Activated CD4-positive, alpha-beta T cell treated with anti-CD3 and anti-CD28 coated beads, Interleukin-2, amount 10 ng/mL, durations not matched to agents 24 days and 14 days (primary cell): ENCODE measurements around the gene SH3BP4. TPM values are rescaled to one million over a fixed set of nuclear protein-coding genes. Genes with fewer than 3 reads are reported as not detected.
"Not testable (repeated sequence)": the region's sequence is repeated elsewhere in the genome, so short reads cannot be mapped to it uniquely, and the experiment has no call there.

Experiments used
- DNase-seq: peaks from one replicate; pipeline ENCODE4 v3.0.0; 2022
- H3K27ac Mint-ChIP-seq: one replicate; pipeline ENCODE4 v1.8.0; 2022; ENCODE audit warnings: mild to moderate bottlenecking, mixed read lengths
- H3K27me3 Mint-ChIP-seq: one replicate; pipeline ENCODE4 v1.8.0; 2022; ENCODE audit warnings: mixed read lengths
- H3K36me3 Mint-ChIP-seq: one replicate; pipeline ENCODE4 v1.8.0; 2022; ENCODE audit warnings: low read depth, mild to moderate bottlenecking, mixed read lengths
- H3K4me1 Mint-ChIP-seq: one replicate; pipeline ENCODE4 v1.8.0; 2021; ENCODE audit warnings: mixed read lengths
- H3K4me3 Mint-ChIP-seq: one replicate; pipeline ENCODE4 v1.8.0; 2022; ENCODE audit warnings: mild to moderate bottlenecking, moderate library complexity, mixed read lengths
- H3K9me3 Mint-ChIP-seq: one replicate; pipeline ENCODE4 v1.8.0; 2021; ENCODE audit warnings: mixed read lengths
- intact Hi-C: fragments of 100-400 bp; cut with micrococcal nuclease; formaldehyde crosslinking; loops from one replicate; pipeline ENCODE4 v1.15.1; 2023
- total RNA-seq: library from RNA; stranded (reverse); gene quantifications from 2 replicates; pipeline ENCODE4 v1.2.3, GENCODE V29; 2022

SH3BP4 gene
- total RNA-seq, 1 donor from 2014 or later, result 0.07 TPM

GRCh38 chr2:235050980-235051351, 99.1 kb downstream of the SH3BP4 start:
- no peaks in the 10 kb centered on the region for H3K36me3 Mint-ChIP-seq
- H3K27ac Mint-ChIP-seq, result no peak overlapping the region
- H3K27me3 Mint-ChIP-seq, result peaks cover 2% of the 10 kb centered on the region
- intact Hi-C loops, result no loop called here
- peaks cover 2% of the 10 kb centered on the region for H3K4me1 Mint-ChIP-seq
- DNase-seq, result no peak
- no peak overlapping the region for H3K4me3 Mint-ChIP-seq
- H3K9me3 Mint-ChIP-seq, result no peaks in the 10 kb centered on the region

GRCh38 chr2:235051436-235052260, 99.8 kb downstream of the SH3BP4 start:
- Mint-ChIP-seq H3K9me3 (no peaks in the 10 kb centered on the region), H3K4me3 (no peak overlapping the region), H3K36me3 (no peaks in the 10 kb centered on the region), H3K27ac (no peak overlapping the region), H3K4me1 (no peaks in the 10 kb centered on the region), H3K27me3 (no peaks in the 10 kb centered on the region)
- DNase-seq, result no peak
- intact Hi-C loops, result no loop called here

- no peaks in the 10 kb centered on the region for H3K36me3 Mint-ChIP-seq
- no peak overlapping the region for H3K27ac Mint-ChIP-seq
- no peak for DNase-seq
- H3K4me1 Mint-ChIP-seq, result no peaks in the 10 kb centered on the region
- intact Hi-C loops, result no loop called here
- H3K9me3 Mint-ChIP-seq, result no peaks in the 10 kb centered on the region
- H3K4me3 Mint-ChIP-seq, result no peak overlapping the region
- no peaks in the 10 kb centered on the region for H3K27me3 Mint-ChIP-seq
Measured at GRCh38 chr2:235052514-235053354, 100.9 kb downstream of the SH3BP4 start.

GRCh38 chr2:235053651-235054050, 101.8 kb downstream of the SH3BP4 start:
- no peaks in the 10 kb centered on the region for H3K36me3 Mint-ChIP-seq
- no peaks in the 10 kb centered on the region for H3K4me1 Mint-ChIP-seq
- no peak for DNase-seq
- no peak overlapping the region for H3K27ac Mint-ChIP-seq
- intact Hi-C loops, result no loop called here
- no peaks in the 10 kb centered on the region for H3K27me3 Mint-ChIP-seq
- no peaks in the 10 kb centered on the region for H3K9me3 Mint-ChIP-seq
- H3K4me3 Mint-ChIP-seq, result no peak overlapping the region

GRCh38 chr2:235054475-235054874, 102.7 kb downstream of the SH3BP4 start:
- no peak for DNase-seq
- intact Hi-C loops, result no loop called here
- H3K4me3 Mint-ChIP-seq, result no peak overlapping the region
- H3K27ac Mint-ChIP-seq, result no peak overlapping the region
- H3K9me3 Mint-ChIP-seq, result no peaks in the 10 kb centered on the region
- H3K27me3 Mint-ChIP-seq, result no peaks in the 10 kb centered on the region
- H3K36me3 Mint-ChIP-seq, result no peaks in the 10 kb centered on the region
- no peaks in the 10 kb centered on the region for H3K4me1 Mint-ChIP-seq

- H3K27ac Mint-ChIP-seq, result no peak overlapping the region
- intact Hi-C loops, result no loop called here
- no peaks in the 10 kb centered on the region for H3K9me3 Mint-ChIP-seq
- H3K4me1 Mint-ChIP-seq, result no peaks in the 10 kb centered on the region
- no peak for DNase-seq
- no peaks in the 10 kb centered on the region for H3K27me3 Mint-ChIP-seq
- no peaks in the 10 kb centered on the region for H3K36me3 Mint-ChIP-seq
- no peak overlapping the region for H3K4me3 Mint-ChIP-seq
Measured at GRCh38 chr2:235054919-235055318, 103.1 kb downstream of the SH3BP4 start.

GRCh38 chr2:235055891-235056516, 104.2 kb downstream of the SH3BP4 start:
- Mint-ChIP-seq H3K9me3 (no peaks in the 10 kb centered on the region), H3K4me1 (no peaks in the 10 kb centered on the region), H3K4me3 (no peak overlapping the region), H3K36me3 (no peaks in the 10 kb centered on the region), H3K27ac (no peak overlapping the region), H3K27me3 (no peaks in the 10 kb centered on the region)
- intact Hi-C loops, result no loop called here
- no peak for DNase-seq

GRCh38 chr2:235056768-235057167, 105.0 kb downstream of the SH3BP4 start:
- DNase-seq, result no peak
- intact Hi-C loops, result no loop called here
- no peaks in the 10 kb centered on the region for H3K4me1 Mint-ChIP-seq
- H3K9me3 Mint-ChIP-seq, result no peaks in the 10 kb centered on the region
- H3K27ac Mint-ChIP-seq, result no peak overlapping the region
- no peak overlapping the region for H3K4me3 Mint-ChIP-seq
- H3K36me3 Mint-ChIP-seq, result no peaks in the 10 kb centered on the region
- H3K27me3 Mint-ChIP-seq, result no peaks in the 10 kb centered on the region

GRCh38 chr2:235057616-235058015, 105.8 kb downstream of the SH3BP4 start:
- H3K27ac Mint-ChIP-seq, H3K9me3 Mint-ChIP-seq, H3K36me3 Mint-ChIP-seq, DNase-seq, H3K4me1 Mint-ChIP-seq, intact Hi-C loops, H3K27me3 Mint-ChIP-seq, H3K4me3 Mint-ChIP-seq: not testable (repeated sequence)

- Mint-ChIP-seq H3K9me3 (no peaks in the 10 kb centered on the region), H3K27ac (no peak overlapping the region), H3K27me3 (no peaks in the 10 kb centered on the region), H3K36me3 (no peaks in the 10 kb centered on the region), H3K4me1 (no peaks in the 10 kb centered on the region), H3K4me3 (no peak overlapping the region)
- intact Hi-C loops, result no loop called here
- DNase-seq, result no peak
Measured at GRCh38 chr2:235059161-235059560, 107.3 kb downstream of the SH3BP4 start.

- H3K9me3 Mint-ChIP-seq, result no peaks in the 10 kb centered on the region
- intact Hi-C loops, result no loop called here
- H3K27me3 Mint-ChIP-seq, result no peaks in the 10 kb centered on the region
- H3K36me3 Mint-ChIP-seq, result no peaks in the 10 kb centered on the region
- no peak overlapping the region for H3K4me3 Mint-ChIP-seq
- no peak overlapping the region for H3K27ac Mint-ChIP-seq
- DNase-seq, result no peak
- H3K4me1 Mint-ChIP-seq, result no peaks in the 10 kb centered on the region
Measured at GRCh38 chr2:235061656-235062055, 109.8 kb downstream of the SH3BP4 start.

- no peak for DNase-seq
- Mint-ChIP-seq H3K9me3 (no peaks in the 10 kb centered on the region), H3K4me1 (no peaks in the 10 kb centered on the region), H3K27ac (no peak overlapping the region), H3K27me3 (no peaks in the 10 kb centered on the region), H3K36me3 (no peaks in the 10 kb centered on the region), H3K4me3 (no peak overlapping the region)
- intact Hi-C loops, result no loop called here
Measured at GRCh38 chr2:235063471-235063961, 111.7 kb downstream of the SH3BP4 start.

GRCh38 chr2:235064976-235065375, 113.2 kb downstream of the SH3BP4 start:
- no peak for DNase-seq
- Mint-ChIP-seq H3K9me3 (no peaks in the 10 kb centered on the region), H3K36me3 (no peaks in the 10 kb centered on the region), H3K4me1 (no peaks in the 10 kb centered on the region), H3K27me3 (no peaks in the 10 kb centered on the region), H3K4me3 (no peak overlapping the region), H3K27ac (no peak overlapping the region)
- intact Hi-C loops, result no loop called here

- H3K27me3 Mint-ChIP-seq, result no peaks in the 10 kb centered on the region
- intact Hi-C loops, result no loop called here
- H3K4me1 Mint-ChIP-seq, result no peaks in the 10 kb centered on the region
- DNase-seq, result no peak
- H3K27ac Mint-ChIP-seq, result no peak overlapping the region
- no peak overlapping the region for H3K4me3 Mint-ChIP-seq
- H3K36me3 Mint-ChIP-seq, result no peaks in the 10 kb centered on the region
- H3K9me3 Mint-ChIP-seq, result no peaks in the 10 kb centered on the region
Measured at GRCh38 chr2:235066490-235066889, 114.7 kb downstream of the SH3BP4 start.
